Colonic mucosa (tissue), 4 donors: Measurements from ENCODE around the gene ZFPM1. TPM values are rescaled to one million over a fixed set of nuclear protein-coding genes. Genes with fewer than 3 reads are reported as not detected.

Source experiments
- DNase-seq: peaks from one replicate; pipeline ENCODE4 v3.0.0-alpha.2; 2020
- H3K27ac ChIP-seq: fragments of 200-600 bp; one replicate; pipeline ENCODE4 v1.8.0; 2021
- H3K27me3 ChIP-seq: fragments of 200-600 bp; one replicate; pipeline ENCODE4 v1.8.0; 2021
- H3K36me3 ChIP-seq: fragments of 200-600 bp; one replicate; pipeline ENCODE4 v1.8.0; 2021
- H3K4me1 ChIP-seq: fragments of 200-600 bp; one replicate; pipeline ENCODE4 v1.8.0; 2021; ENCODE audit warnings: mild to moderate bottlenecking
- H3K4me3 ChIP-seq: fragments of 200-600 bp; one replicate; pipeline ENCODE4 v1.8.0; 2021
- H3K9ac ChIP-seq, 2 donors: one replicate each; pipeline ENCODE4 v1.7.0; 2013; ENCODE audit warnings: control low read depth in 2 of 2, low read depth in 2 of 2, low read length in 2 of 2
- H3K9me3 ChIP-seq: fragments of 200-600 bp; one replicate; pipeline ENCODE4 v1.8.0; 2021
- CTCF ChIP-seq: fragments of 200-600 bp; IDR thresholded peaks from one replicate; pipeline ENCODE4 v1.8.0; 2022; ENCODE audit warnings: antibody characterized with exemption, mild to moderate bottlenecking
- intact Hi-C: fragments of 100-400 bp; cut with DNase I; formaldehyde crosslinking; loops from one replicate; pipeline ENCODE4 v1.14.1; 2022
- total RNA-seq, 2 donors: library from RNA; stranded (reverse); fragmentation: NEBNext Ultra II Directional in 1 of 2; extraction: Animal tissue kit (Norgen Biotek cat#: 25700) in 1 of 2; gene quantifications; one replicate each; pipeline ENCODE4 v1.2.1, GENCODE V29; 2021
- donor health status: healthy.
- donor health status: DM: no; HTN: no; CAD: no.
- donor health status: DM: no; HTN: no; CAD: no.

ZFPM1 gene
- total RNA-seq, 2 donors from 2014 or later: 6.6 to 12.5 TPM

GRCh38 chr16:88423448-88423850 lies 29.6 kb upstream of the ZFPM1 start:
- Histone ChIP-seq H3K9me3 (no peaks in the 10 kb centered on the region), H3K4me3 (no peak overlapping the region), H3K27me3 (no peaks in the 10 kb centered on the region), H3K36me3 (no peaks in the 10 kb centered on the region), H3K9ac (no peak overlapping the region), H3K27ac (no peak overlapping the region), H3K4me1 (no peaks in the 10 kb centered on the region)
- DNase-seq: no peak
- no peak for TF ChIP-seq CTCF
- intact Hi-C loops: no loop called here

- Histone ChIP-seq H3K27me3 (peaks cover under 1% of the 10 kb centered on the region), H3K9ac (no peak overlapping the region), H3K4me1 (no peaks in the 10 kb centered on the region), H3K27ac (no peak overlapping the region), H3K9me3 (no peaks in the 10 kb centered on the region), H3K4me3 (no peak overlapping the region), H3K36me3 (no peaks in the 10 kb centered on the region)
- TF ChIP-seq CTCF: no peak
- no peak for DNase-seq
- intact Hi-C loops: no loop called here
Observed at GRCh38 chr16:88424587-88425235, 28.4 kb upstream of the ZFPM1 start.

GRCh38 chr16:88426018-88426417 lies 27.1 kb upstream of the ZFPM1 start:
- TF ChIP-seq CTCF: no peak
- Histone ChIP-seq H3K4me1 (no peaks in the 10 kb centered on the region), H3K27ac (no peak overlapping the region), H3K27me3 (peaks cover 14% of the 10 kb centered on the region), H3K36me3 (no peaks in the 10 kb centered on the region), H3K9me3 (no peaks in the 10 kb centered on the region), H3K4me3 (no peak overlapping the region), H3K9ac (no peak overlapping the region)
- no peak for DNase-seq
- intact Hi-C loops: no loop called here

GRCh38 chr16:88427376-88427775 lies 25.7 kb upstream of the ZFPM1 start:
- no peak overlapping the region for H3K9ac ChIP-seq
- peaks cover 17% of the 10 kb centered on the region for H3K27me3 ChIP-seq
- H3K36me3 ChIP-seq: no peaks in the 10 kb centered on the region
- TF ChIP-seq CTCF: no peak
- H3K4me1 ChIP-seq: no peaks in the 10 kb centered on the region
- DNase-seq: no peak
- H3K4me3 ChIP-seq: no peak overlapping the region
- H3K27ac ChIP-seq: no peak overlapping the region
- H3K9me3 ChIP-seq: no peaks in the 10 kb centered on the region
- intact Hi-C loops: no loop called here

- H3K4me1 ChIP-seq: no peaks in the 10 kb centered on the region
- H3K9me3 ChIP-seq: no peaks in the 10 kb centered on the region
- no peak for TF ChIP-seq CTCF
- no peaks in the 10 kb centered on the region for H3K36me3 ChIP-seq
- no peak for DNase-seq
- H3K9ac ChIP-seq: peak overlapping the region in 1 of 2 donors; percentile 9
- H3K27ac ChIP-seq: no peak overlapping the region
- H3K27me3 ChIP-seq: peaks cover 17% of the 10 kb centered on the region
- intact Hi-C loops: no loop called here
- H3K4me3 ChIP-seq: no peak overlapping the region
Observed at GRCh38 chr16:88428156-88428555, 24.9 kb upstream of the ZFPM1 start.
